HEK293 (cell line): ENCODE data around the gene C3.

Experiments used
- CTCF ChIA-PET: fragments of 350-600 bp; formaldehyde crosslinking; extraction: SDS; loops from one replicate; lab custom pipeline; 2021; ENCODE audit warnings: antibody characterized with exemption; lab: Yijun Ruan, JAX
- POLR2A ChIA-PET: fragments of 300-600 bp; formaldehyde crosslinking; extraction: SDS; loops from one replicate; lab custom pipeline; 2020; ENCODE audit warnings: antibody characterized with exemption, inconsistent platforms; lab: Yijun Ruan, JAX
- H3K27ac ChIP-seq: fragments of 200-500 bp; sonication (Bioruptor generic); 2 replicates; pipeline ENCODE4 v1.5.1; 2014; ENCODE audit warnings: low read depth, low read length, control low read depth, inconsistent platforms; ENCODE audit errors: extremely low read depth
- H3K36me3 ChIP-seq, 2 experiments: fragments of 200-500 bp in 1 of 2; sonication (Bioruptor generic) in 1 of 2; 1 replicate in 1 of 2; 2 replicates in 1 of 2; pipeline ENCODE4 v1.5.1; 2014 to 2017; ENCODE audit warnings: inconsistent platforms in 2 of 2, low read length in 2 of 2; ENCODE audit not compliant: control insufficient read depth in 2 of 2, insufficient read depth in 1 of 2
- H3K4me1 ChIP-seq: fragments of 200-500 bp; sonication (Bioruptor generic); 2 replicates; pipeline ENCODE4 v1.5.1; 2014; ENCODE audit warnings: mild to moderate bottlenecking, low read length, inconsistent platforms; ENCODE audit not compliant: control insufficient read depth, insufficient read depth
- H3K4me3 ChIP-seq: 2 replicates; pipeline ENCODE4 v1.5.1; 2011; ENCODE audit warnings: low read depth, mild to moderate bottlenecking, control low read depth, low read length, moderate library complexity
- H3K9me3 ChIP-seq: fragments of 200-500 bp; sonication (Bioruptor generic); 2 replicates; pipeline ENCODE4 v1.5.1; 2014; ENCODE audit warnings: low read depth, low read length, inconsistent platforms; ENCODE audit not compliant: control insufficient read depth, insufficient read depth
- BCL11B ChIP-seq: fragments of 450-650 bp; formaldehyde crosslinking; IDR thresholded peaks from 2 replicates; pipeline ENCODE4 v1.5.1; 2016; ENCODE audit warnings: low read depth, missing biosample characterization, missing genetic modification characterization
- KLF1 ChIP-seq: fragments of 450-650 bp; formaldehyde crosslinking; IDR thresholded peaks from 2 replicates; pipeline ENCODE4 v1.5.1; 2016; ENCODE audit warnings: missing biosample characterization, missing genetic modification characterization
- KLF16 ChIP-seq: fragments of 450-650 bp; formaldehyde crosslinking; IDR thresholded peaks from 2 replicates; pipeline ENCODE4 v1.5.1; 2017; ENCODE audit warnings: missing biosample characterization, missing genetic modification characterization
- KLF17 ChIP-seq: fragments of 450-650 bp; formaldehyde crosslinking; IDR thresholded peaks from 2 replicates; pipeline ENCODE4 v1.5.1; 2016; ENCODE audit warnings: missing biosample characterization, missing genetic modification characterization
- PRDM1 ChIP-seq: fragments of 450-650 bp; formaldehyde crosslinking; IDR thresholded peaks from 2 replicates; pipeline ENCODE4; 2016; ENCODE audit warnings: missing biosample characterization, missing genetic modification characterization
- SCRT2 ChIP-seq: fragments of 450-650 bp; formaldehyde crosslinking; IDR thresholded peaks from 2 replicates; pipeline ENCODE4 v1.5.1; 2016; ENCODE audit warnings: missing biosample characterization, missing genetic modification characterization
- TCF7L2 ChIP-seq: IDR thresholded peaks from 2 replicates; pipeline ENCODE4 v1.6.1; 2011; ENCODE audit warnings: low read depth, mild to moderate bottlenecking, inconsistent platforms, low read length, moderate library complexity, borderline replicate concordance
- ZNF2 ChIP-seq: fragments of 450-650 bp; formaldehyde crosslinking; IDR thresholded peaks from 2 replicates; pipeline ENCODE4 v1.5.1; 2016; ENCODE audit warnings: missing biosample characterization, missing genetic modification characterization
- ZNF248 ChIP-seq: fragments of 450-650 bp; formaldehyde crosslinking; IDR thresholded peaks from 2 replicates; pipeline ENCODE4 v1.5.1; 2017; ENCODE audit warnings: missing biosample characterization, missing genetic modification characterization
- ZNF561 ChIP-seq: fragments of 450-650 bp; IDR thresholded peaks from 2 replicates; pipeline ENCODE4 v1.5.1; 2018; ENCODE audit warnings: missing biosample characterization, missing genetic modification characterization, borderline replicate concordance
- ZNF596 ChIP-seq: fragments of 450-650 bp; IDR thresholded peaks from 2 replicates; pipeline ENCODE4 v1.5.0; 2018; ENCODE audit warnings: missing biosample characterization, mild to moderate bottlenecking, missing genetic modification characterization, moderate library complexity
- TF ChIP-seq, protein P1 (sequence below): IDR thresholded peaks from 2 replicates; pipeline ENCODE4 v1.6.1; 2011; ENCODE audit warnings: mild to moderate bottlenecking, low read depth, low read length, borderline replicate concordance
- TF ChIP-seq, protein P2 (sequence below): fragments of 450-650 bp; IDR thresholded peaks from 2 replicates; pipeline ENCODE4 v1.5.1; 2018; ENCODE audit warnings: missing biosample characterization, missing genetic modification characterization
- TF ChIP-seq, protein P3 (sequence below): fragments of 450-650 bp; formaldehyde crosslinking; IDR thresholded peaks from 2 replicates; pipeline ENCODE4 v1.5.1; 2016; ENCODE audit warnings: missing biosample characterization, missing genetic modification characterization
- TF ChIP-seq, protein P4 (sequence below): fragments of 450-650 bp; formaldehyde crosslinking; conservative IDR thresholded peaks from 2 replicates; pipeline ENCODE4 v1.5.1; 2016; ENCODE audit warnings: low read depth, missing biosample characterization, missing genetic modification characterization

Gene C3

DNA sequence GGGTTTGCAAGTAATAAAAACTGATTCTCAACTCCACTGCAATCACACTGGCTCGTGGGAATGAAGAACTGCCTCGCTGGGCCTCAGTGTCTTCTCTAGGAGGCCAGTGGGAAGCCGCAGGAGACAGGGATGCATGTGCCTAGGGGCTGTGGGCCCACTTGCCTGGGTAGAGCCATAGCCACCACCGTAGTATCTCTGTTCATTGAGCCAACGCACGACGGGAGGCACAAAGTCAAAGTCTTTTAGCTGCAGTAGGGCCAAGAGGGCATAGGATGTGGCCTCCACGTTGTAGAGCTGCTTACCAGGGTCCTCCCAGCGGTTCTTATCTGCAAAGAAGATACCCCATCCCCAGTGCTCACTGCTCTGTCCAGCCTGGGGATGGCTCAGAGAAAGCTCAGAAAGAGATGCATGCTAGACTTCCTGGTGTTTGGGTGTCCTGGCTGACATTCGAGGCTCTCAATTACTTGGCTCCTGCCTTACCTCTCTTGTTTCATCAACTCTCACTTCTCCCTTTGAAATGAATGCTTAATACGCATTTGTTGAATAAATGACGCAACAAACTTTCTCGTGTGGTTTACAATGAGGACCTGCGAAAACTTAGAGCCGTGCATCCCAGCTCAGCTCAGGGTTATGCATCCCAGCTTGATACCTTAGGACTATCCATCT, 34.4 kb downstream of the C3 start:
- no peaks in the 10 kb centered on the region for H3K36me3 ChIP-seq
- H3K4me1 ChIP-seq: no peaks in the 10 kb centered on the region
- ChIA-PET POLR2A (no interaction called here), CTCF (interaction anchor here (1.3 kb wide), 1 partner anchor 177 kb away, joined by 4 read pairs; no protein-coding TSS in a partner anchor)
- H3K4me3 ChIP-seq: no peak overlapping the region
- no peak for TF ChIP-seq ZNF561 (tag by site-specific recombination)
- TF ChIP-seq TCF7L2: no peak
- H3K27ac ChIP-seq: no peak overlapping the region
- H3K9me3 ChIP-seq: no peaks in the 10 kb centered on the region

GRCh38 chr19:6685482-6685881, 35.0 kb downstream of the C3 start:
- no peaks in the 10 kb centered on the region for H3K9me3 ChIP-seq
- POLR2A ChIA-PET: no interaction called here

GRCh38 chr19:6683971-6684370, 36.5 kb downstream of the C3 start:
- CTCF ChIA-PET: no interaction called here
- Histone ChIP-seq H3K36me3 (no peaks in the 10 kb centered on the region), H3K4me3 (no peak overlapping the region), H3K27ac (no peak overlapping the region), H3K9me3 (no peaks in the 10 kb centered on the region), H3K4me1 (no peaks in the 10 kb centered on the region)
- POLR2A ChIA-PET: no interaction called here
- TF ChIP-seq, protein P1, sequence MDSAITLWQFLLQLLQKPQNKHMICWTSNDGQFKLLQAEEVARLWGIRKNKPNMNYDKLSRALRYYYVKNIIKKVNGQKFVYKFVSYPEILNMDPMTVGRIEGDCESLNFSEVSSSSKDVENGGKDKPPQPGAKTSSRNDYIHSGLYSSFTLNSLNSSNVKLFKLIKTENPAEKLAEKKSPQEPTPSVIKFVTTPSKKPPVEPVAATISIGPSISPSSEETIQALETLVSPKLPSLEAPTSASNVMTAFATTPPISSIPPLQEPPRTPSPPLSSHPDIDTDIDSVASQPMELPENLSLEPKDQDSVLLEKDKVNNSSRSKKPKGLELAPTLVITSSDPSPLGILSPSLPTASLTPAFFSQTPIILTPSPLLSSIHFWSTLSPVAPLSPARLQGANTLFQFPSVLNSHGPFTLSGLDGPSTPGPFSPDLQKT: no peak
- no peak for TF ChIP-seq ZNF248 (tag by site-specific recombination)
- TF ChIP-seq, protein P2, sequence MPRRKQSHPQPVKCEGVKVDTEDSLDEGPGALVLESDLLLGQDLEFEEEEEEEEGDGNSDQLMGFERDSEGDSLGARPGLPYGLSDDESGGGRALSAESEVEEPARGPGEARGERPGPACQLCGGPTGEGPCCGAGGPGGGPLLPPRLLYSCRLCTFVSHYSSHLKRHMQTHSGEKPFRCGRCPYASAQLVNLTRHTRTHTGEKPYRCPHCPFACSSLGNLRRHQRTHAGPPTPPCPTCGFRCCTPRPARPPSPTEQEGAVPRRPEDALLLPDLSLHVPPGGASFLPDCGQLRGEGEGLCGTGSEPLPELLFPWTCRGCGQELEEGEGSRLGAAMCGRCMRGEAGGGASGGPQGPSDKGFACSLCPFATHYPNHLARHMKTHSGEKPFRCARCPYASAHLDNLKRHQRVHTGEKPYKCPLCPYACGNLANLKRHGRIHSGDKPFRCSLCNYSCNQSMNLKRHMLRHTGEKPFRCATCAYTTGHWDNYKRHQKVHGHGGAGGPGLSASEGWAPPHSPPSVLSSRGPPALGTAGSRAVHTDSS: no peak
- TF ChIP-seq ZNF596 (tag by site-specific recombination): no peak
- TF ChIP-seq PRDM1 (tag by site-specific recombination): no peak
- no peak for TF ChIP-seq KLF1
- TF ChIP-seq KLF17 (tag by site-specific recombination): no peak
- TF ChIP-seq KLF16 (tag by site-specific recombination): no peak
- TF ChIP-seq ZNF2: no peak
- no peak for TF ChIP-seq SCRT2 (tag by site-specific recombination)
- TF ChIP-seq, protein P3, sequence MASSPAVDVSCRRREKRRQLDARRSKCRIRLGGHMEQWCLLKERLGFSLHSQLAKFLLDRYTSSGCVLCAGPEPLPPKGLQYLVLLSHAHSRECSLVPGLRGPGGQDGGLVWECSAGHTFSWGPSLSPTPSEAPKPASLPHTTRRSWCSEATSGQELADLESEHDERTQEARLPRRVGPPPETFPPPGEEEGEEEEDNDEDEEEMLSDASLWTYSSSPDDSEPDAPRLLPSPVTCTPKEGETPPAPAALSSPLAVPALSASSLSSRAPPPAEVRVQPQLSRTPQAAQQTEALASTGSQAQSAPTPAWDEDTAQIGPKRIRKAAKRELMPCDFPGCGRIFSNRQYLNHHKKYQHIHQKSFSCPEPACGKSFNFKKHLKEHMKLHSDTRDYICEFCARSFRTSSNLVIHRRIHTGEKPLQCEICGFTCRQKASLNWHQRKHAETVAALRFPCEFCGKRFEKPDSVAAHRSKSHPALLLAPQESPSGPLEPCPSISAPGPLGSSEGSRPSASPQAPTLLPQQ (tag by site-specific recombination): no peak
- TF ChIP-seq, protein P4, sequence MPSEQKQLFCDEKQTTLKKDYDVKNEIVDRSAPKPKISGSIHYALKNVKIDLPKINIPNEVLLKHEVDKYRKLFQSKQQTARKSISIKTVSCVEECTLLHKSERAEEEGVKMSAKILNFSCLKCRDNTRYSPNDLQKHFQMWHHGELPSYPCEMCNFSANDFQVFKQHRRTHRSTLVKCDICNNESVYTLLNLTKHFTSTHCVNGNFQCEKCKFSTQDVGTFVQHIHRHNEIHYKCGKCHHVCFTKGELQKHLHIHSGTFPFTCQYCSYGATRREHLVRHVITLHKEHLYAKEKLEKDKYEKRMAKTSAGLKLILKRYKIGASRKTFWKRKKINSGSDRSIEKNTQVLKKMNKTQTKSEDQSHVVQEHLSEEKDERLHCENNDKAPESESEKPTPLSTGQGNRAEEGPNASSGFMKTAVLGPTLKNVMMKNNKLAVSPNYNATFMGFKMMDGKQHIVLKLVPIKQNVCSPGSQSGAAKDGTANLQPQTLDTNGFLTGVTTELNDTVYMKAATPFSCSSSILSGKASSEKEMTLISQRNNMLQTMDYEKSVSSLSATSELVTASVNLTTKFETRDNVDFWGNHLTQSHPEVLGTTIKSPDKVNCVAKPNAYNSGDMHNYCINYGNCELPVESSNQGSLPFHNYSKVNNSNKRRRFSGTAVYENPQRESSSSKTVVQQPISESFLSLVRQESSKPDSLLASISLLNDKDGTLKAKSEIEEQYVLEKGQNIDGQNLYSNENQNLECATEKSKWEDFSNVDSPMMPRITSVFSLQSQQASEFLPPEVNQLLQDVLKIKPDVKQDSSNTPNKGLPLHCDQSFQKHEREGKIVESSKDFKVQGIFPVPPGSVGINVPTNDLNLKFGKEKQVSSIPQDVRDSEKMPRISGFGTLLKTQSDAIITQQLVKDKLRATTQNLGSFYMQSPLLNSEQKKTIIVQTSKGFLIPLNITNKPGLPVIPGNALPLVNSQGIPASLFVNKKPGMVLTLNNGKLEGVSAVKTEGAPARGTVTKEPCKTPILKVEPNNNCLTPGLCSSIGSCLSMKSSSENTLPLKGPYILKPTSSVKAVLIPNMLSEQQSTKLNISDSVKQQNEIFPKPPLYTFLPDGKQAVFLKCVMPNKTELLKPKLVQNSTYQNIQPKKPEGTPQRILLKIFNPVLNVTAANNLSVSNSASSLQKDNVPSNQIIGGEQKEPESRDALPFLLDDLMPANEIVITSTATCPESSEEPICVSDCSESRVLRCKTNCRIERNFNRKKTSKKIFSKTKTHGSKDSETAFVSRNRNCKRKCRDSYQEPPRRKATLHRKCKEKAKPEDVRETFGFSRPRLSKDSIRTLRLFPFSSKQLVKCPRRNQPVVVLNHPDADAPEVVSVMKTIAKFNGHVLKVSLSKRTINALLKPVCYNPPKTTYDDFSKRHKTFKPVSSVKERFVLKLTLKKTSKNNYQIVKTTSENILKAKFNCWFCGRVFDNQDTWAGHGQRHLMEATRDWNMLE (tag by site-specific recombination): no peak
- TF ChIP-seq, all 188 proteins: peak for 0

More at GRCh38 chr19:6685482-6685881, 35.0 kb downstream of the C3 start:
- no peaks in the 10 kb centered on the region for H3K36me3 ChIP-seq
- CTCF ChIA-PET: no interaction called here
- TF ChIP-seq BCL11B (tag by site-specific recombination): no peak
- TF ChIP-seq, all 188 proteins: peak for 0
- no peaks in the 10 kb centered on the region for H3K4me1 ChIP-seq
- H3K4me3 ChIP-seq: no peak overlapping the region
- no peak overlapping the region for H3K27ac ChIP-seq
